Dendritic cell treated with granulocyte-macrophage colony-stimulating factor and Interleukin-4, amounts not matched to agents 40 ng/mL and 50 ng/mL, for 4 days (primary cell): ENCODE results near the gene GLYATL3.
A peak's percentile ranks its signal among the peaks of the same experiment; 100 is the strongest.
"Not testable (repeated sequence)": the region's sequence is repeated elsewhere in the genome, so short reads cannot be mapped to it uniquely, and the experiment has no call there.

ENCODE experiments used
- H3K27ac Mint-ChIP-seq: one replicate; pipeline ENCODE4 v1.8.0; 2022; ENCODE audit warnings: mild to moderate bottlenecking, mixed read lengths
- H3K27me3 Mint-ChIP-seq: one replicate; pipeline ENCODE4 v1.8.0; 2022; ENCODE audit warnings: mild to moderate bottlenecking, mixed read lengths
- H3K36me3 Mint-ChIP-seq: one replicate; pipeline ENCODE4 v1.8.0; 2022; ENCODE audit warnings: low read depth, mixed read lengths
- H3K4me1 Mint-ChIP-seq: one replicate; pipeline ENCODE4 v1.8.0; 2022; ENCODE audit warnings: low read depth, mixed read lengths
- H3K4me3 Mint-ChIP-seq: one replicate; pipeline ENCODE4 v1.8.0; 2022; ENCODE audit warnings: mild to moderate bottlenecking, moderate library complexity, mixed read lengths
- H3K9me3 Mint-ChIP-seq: one replicate; pipeline ENCODE4 v1.8.0; 2022; ENCODE audit warnings: mixed read lengths
- intact Hi-C: fragments of 100-400 bp; cut with micrococcal nuclease; formaldehyde crosslinking; loops from one replicate; pipeline ENCODE4 v1.15.0; 2022

GLYATL3 gene

GRCh38 chr6:49499623-49500022, at the start of gene GLYATL3:
Gene GLYATL3, plus strand, starts transcription at chr6:49499923. Its CDS starts 12,068 bp downstream, at chr6:49511991.
- Mint-ChIP-seq H3K27ac (no peak within 1 kb of the TSS), H3K9me3 (no peaks in the 10 kb centered on the region), H3K4me3 (no peak within 1 kb of the TSS), H3K36me3 (no peaks in the 10 kb centered on the region), H3K4me1 (no peaks in the 10 kb centered on the region), H3K27me3 (no peaks in the 10 kb centered on the region)
- intact Hi-C loops, result no loop called here

- no peaks in the 10 kb centered on the region for H3K4me1 Mint-ChIP-seq
- intact Hi-C loops, result no loop called here
- no peak overlapping the region for H3K27ac Mint-ChIP-seq
- H3K9me3 Mint-ChIP-seq, result no peaks in the 10 kb centered on the region
- no peak overlapping the region for H3K4me3 Mint-ChIP-seq
- no peaks in the 10 kb centered on the region for H3K27me3 Mint-ChIP-seq
- H3K36me3 Mint-ChIP-seq, result peaks cover 58% of the 10 kb centered on the region
Measured at GRCh38 chr6:49453221-49453620, 46.5 kb upstream of the GLYATL3 start.

GRCh38 chr6:49454787-49455709, 44.7 kb upstream of the GLYATL3 start:
- no peaks in the 10 kb centered on the region for H3K9me3 Mint-ChIP-seq
- H3K27me3 Mint-ChIP-seq, result no peaks in the 10 kb centered on the region
- H3K4me3 Mint-ChIP-seq, result no peak overlapping the region
- intact Hi-C loops, result no loop called here
- H3K4me1 Mint-ChIP-seq, result peaks cover 10% of the 10 kb centered on the region
- H3K27ac Mint-ChIP-seq, result no peak overlapping the region
- H3K36me3 Mint-ChIP-seq, result peaks cover 51% of the 10 kb centered on the region

GRCh38 chr6:49457771-49458170, 42.0 kb upstream of the GLYATL3 start:
- H3K27ac Mint-ChIP-seq, result no peak overlapping the region
- no peaks in the 10 kb centered on the region for H3K27me3 Mint-ChIP-seq
- H3K9me3 Mint-ChIP-seq, result no peaks in the 10 kb centered on the region
- H3K4me1 Mint-ChIP-seq, result peaks cover 23% of the 10 kb centered on the region
- no peak overlapping the region for H3K4me3 Mint-ChIP-seq
- H3K36me3 Mint-ChIP-seq, result peaks cover 36% of the 10 kb centered on the region
- intact Hi-C loops, result no loop called here

- Mint-ChIP-seq H3K27me3 (no peaks in the 10 kb centered on the region), H3K27ac (peak overlapping the region; percentile 95), H3K9me3 (no peaks in the 10 kb centered on the region), H3K4me1 (peaks cover 41% of the 10 kb centered on the region), H3K36me3 (peaks cover 29% of the 10 kb centered on the region), H3K4me3 (peak overlapping the region; percentile 86)
- intact Hi-C loops, result no loop called here
Measured at GRCh38 chr6:49462071-49462470, 37.7 kb upstream of the GLYATL3 start.

GRCh38 chr6:49462599-49462926, 37.2 kb upstream of the GLYATL3 start:
- peaks cover 42% of the 10 kb centered on the region for H3K4me1 Mint-ChIP-seq
- intact Hi-C loops, result no loop called here

GRCh38 chr6:49462927-49463611, 36.7 kb upstream of the GLYATL3 start, which contains the start of the genes CENPQ and MMUT:
Gene CENPQ, plus strand, starts transcription at chr6:49463370. Its CDS starts 6,807 bp downstream, at chr6:49470177.
Gene MMUT, minus strand, starts transcription at chr6:49463253. Its CDS starts 3,787 bp downstream, at chr6:49459466.
- peak within 1 kb of the TSS; percentile 86 for H3K4me3 Mint-ChIP-seq
- peaks cover 20% of the 10 kb centered on the region for H3K36me3 Mint-ChIP-seq
- intact Hi-C loops, result no loop called here
- peaks cover 47% of the 10 kb centered on the region for H3K4me1 Mint-ChIP-seq
- H3K9me3 Mint-ChIP-seq, result no peaks in the 10 kb centered on the region
- no peaks in the 10 kb centered on the region for H3K27me3 Mint-ChIP-seq
- H3K27ac Mint-ChIP-seq, result peak within 1 kb of the TSS; percentile 95

More at GRCh38 chr6:49462599-49462926, 37.2 kb upstream of the GLYATL3 start:
- Mint-ChIP-seq H3K9me3 (no peaks in the 10 kb centered on the region), H3K4me3 (peak overlapping the region; percentile 86), H3K27me3 (no peaks in the 10 kb centered on the region), H3K27ac (peak overlapping the region; percentile 95), H3K36me3 (peaks cover 24% of the 10 kb centered on the region)

- Mint-ChIP-seq H3K27ac (peak overlapping the region; percentile 95), H3K9me3 (no peaks in the 10 kb centered on the region), H3K27me3 (no peaks in the 10 kb centered on the region), H3K4me1 (peaks cover 48% of the 10 kb centered on the region), H3K36me3 (peaks cover 20% of the 10 kb centered on the region), H3K4me3 (peak overlapping the region; percentile 86)
- intact Hi-C loops, result no loop called here
Measured at GRCh38 chr6:49463612-49463967, 36.1 kb upstream of the GLYATL3 start.

GRCh38 chr6:49464691-49465090, 35.0 kb upstream of the GLYATL3 start:
- H3K36me3 Mint-ChIP-seq, result peaks cover 11% of the 10 kb centered on the region
- intact Hi-C loops, result no loop called here
- H3K9me3 Mint-ChIP-seq, result no peaks in the 10 kb centered on the region
- no peak overlapping the region for H3K27ac Mint-ChIP-seq
- no peaks in the 10 kb centered on the region for H3K27me3 Mint-ChIP-seq
- peaks cover 41% of the 10 kb centered on the region for H3K4me1 Mint-ChIP-seq
- H3K4me3 Mint-ChIP-seq, result no peak overlapping the region

- intact Hi-C loops, result no loop called here
- no peak overlapping the region for H3K4me3 Mint-ChIP-seq
- no peak overlapping the region for H3K27ac Mint-ChIP-seq
- H3K36me3 Mint-ChIP-seq, result peaks cover 23% of the 10 kb centered on the region
- H3K4me1 Mint-ChIP-seq, result peaks cover 25% of the 10 kb centered on the region
- H3K9me3 Mint-ChIP-seq, result no peaks in the 10 kb centered on the region
- no peaks in the 10 kb centered on the region for H3K27me3 Mint-ChIP-seq
Measured at GRCh38 chr6:49468042-49468441, 31.7 kb upstream of the GLYATL3 start.

GRCh38 chr6:49476564-49476963, 23.2 kb upstream of the GLYATL3 start:
- H3K4me3 Mint-ChIP-seq, H3K27me3 Mint-ChIP-seq, H3K9me3 Mint-ChIP-seq, H3K4me1 Mint-ChIP-seq, intact Hi-C loops, H3K27ac Mint-ChIP-seq: not testable (repeated sequence)
- peaks cover 43% of the 10 kb centered on the region for H3K36me3 Mint-ChIP-seq

GRCh38 chr6:49479308-49479970, 20.3 kb upstream of the GLYATL3 start:
- intact Hi-C loops, result no loop called here
- Mint-ChIP-seq H3K4me1 (no peaks in the 10 kb centered on the region), H3K4me3 (no peak overlapping the region), H3K9me3 (no peaks in the 10 kb centered on the region), H3K36me3 (peaks cover 34% of the 10 kb centered on the region), H3K27ac (no peak overlapping the region), H3K27me3 (no peaks in the 10 kb centered on the region)

- H3K4me3 Mint-ChIP-seq, H3K27ac Mint-ChIP-seq: not testable (repeated sequence)
- peaks cover 30% of the 10 kb centered on the region for H3K36me3 Mint-ChIP-seq
Measured at GRCh38 chr6:49481846-49482245, 17.9 kb upstream of the GLYATL3 start.

GRCh38 chr6:49483380-49483779, 16.3 kb upstream of the GLYATL3 start:
- H3K4me3 Mint-ChIP-seq, H3K27me3 Mint-ChIP-seq, H3K27ac Mint-ChIP-seq, H3K9me3 Mint-ChIP-seq, H3K4me1 Mint-ChIP-seq, intact Hi-C loops: not testable (repeated sequence)
- H3K36me3 Mint-ChIP-seq, result peaks cover 38% of the 10 kb centered on the region

More at GRCh38 chr6:49481846-49482245, 17.9 kb upstream of the GLYATL3 start:
- intact Hi-C loops, H3K4me1 Mint-ChIP-seq, H3K27me3 Mint-ChIP-seq, H3K9me3 Mint-ChIP-seq: not testable (repeated sequence)
